Medulla oblongata (tissue), 1 donor: ENCODE results near the gene CLINT1.

Experiments
- DNase-seq: peaks from one replicate; pipeline ENCODE4 v3.0.0-alpha.2; 2015; ENCODE audit errors: extremely low spot score

CLINT1 gene

DNA sequence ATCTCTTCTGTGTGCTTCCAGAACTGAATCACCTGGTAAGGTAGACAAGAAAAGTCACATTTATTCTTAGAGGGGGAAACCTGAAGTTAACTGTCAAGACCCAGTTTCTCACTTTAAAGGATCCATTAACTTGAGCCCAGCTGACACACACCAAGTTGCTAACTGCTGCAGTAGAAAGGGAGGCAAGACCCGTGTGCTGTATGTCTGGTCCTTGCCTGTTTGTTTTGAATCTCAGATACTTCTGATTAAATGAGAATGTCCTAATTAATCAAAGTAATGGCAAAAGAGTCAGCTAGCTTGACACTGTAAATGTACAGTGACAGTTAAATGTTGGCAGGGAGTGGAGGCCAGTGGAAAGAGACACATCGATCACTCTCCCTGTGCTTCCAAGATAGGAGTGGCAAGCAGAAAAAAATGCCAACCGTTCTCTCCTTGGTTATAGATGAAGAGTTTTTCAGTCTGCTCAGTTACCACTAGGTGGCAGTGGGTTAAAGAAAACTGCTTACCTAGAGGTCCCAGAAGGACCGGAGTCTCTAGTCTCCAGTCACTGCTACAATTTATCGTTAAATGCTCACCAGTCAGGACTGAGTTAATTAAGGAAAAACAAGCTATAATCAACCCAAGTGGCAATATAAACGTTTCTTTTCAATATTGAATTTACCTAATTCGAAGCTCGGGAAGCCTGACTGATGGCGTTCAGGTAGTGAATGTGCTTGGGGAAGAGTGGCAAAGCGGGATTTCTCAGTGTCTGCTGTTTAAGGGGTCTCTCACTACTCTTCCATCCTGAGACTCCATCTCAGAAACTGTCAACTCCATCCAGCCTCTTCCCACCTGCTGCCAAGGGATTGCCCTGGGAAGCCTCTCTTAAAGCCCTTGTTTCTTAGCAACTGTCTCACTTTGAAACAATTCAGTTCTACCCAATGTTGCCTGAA lies 97.0 kb downstream of the CLINT1 start:
- peak; percentile 69 for DNase-seq

DNA sequence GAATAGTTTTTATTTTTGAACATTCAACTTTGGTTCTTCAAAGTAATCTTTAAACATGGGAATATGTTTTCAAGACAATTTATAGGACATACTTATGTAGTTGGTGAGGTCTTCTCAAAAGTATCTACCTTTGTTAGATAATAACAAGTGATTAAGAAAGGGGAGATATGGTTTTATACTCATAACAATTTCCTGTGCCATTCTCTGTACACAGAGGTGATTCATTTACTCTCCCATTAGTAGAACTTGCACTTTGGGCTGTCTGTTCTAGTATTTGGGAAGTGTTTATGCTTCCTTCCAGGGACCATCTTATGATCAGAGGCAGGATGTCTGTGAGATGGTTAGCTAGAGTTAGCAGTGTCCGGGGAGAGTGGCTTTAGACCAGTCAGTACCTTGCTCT lies 100.2 kb downstream of the CLINT1 start:
- no peak for DNase-seq

GRCh38 chr5:157756122-157756521 lies 102.8 kb downstream of the CLINT1 start:
- DNase-seq, result no peak

DNA sequence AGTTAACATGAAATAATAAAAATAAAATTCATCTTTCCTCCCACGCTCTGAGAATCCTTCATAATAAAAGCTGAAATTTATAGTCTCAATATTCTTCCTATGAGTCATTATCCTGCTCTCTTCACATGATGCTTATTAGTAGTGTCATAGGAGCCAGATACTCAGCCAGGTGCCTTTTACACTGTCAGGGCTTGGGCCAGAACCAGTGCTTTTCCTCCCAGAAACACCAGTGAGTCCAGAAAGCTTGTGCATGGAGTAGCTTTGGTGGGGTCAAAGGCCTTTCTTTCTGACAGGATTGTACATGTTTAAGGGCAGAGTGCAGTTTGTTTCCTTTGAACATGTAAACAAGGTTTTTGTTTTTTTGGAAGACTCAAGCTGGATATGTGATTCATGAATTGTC lies 108.6 kb downstream of the CLINT1 start:
- no peak for DNase-seq

GRCh38 chr5:157749462-157749799 lies 109.5 kb downstream of the CLINT1 start:
- no peak for DNase-seq

DNA sequence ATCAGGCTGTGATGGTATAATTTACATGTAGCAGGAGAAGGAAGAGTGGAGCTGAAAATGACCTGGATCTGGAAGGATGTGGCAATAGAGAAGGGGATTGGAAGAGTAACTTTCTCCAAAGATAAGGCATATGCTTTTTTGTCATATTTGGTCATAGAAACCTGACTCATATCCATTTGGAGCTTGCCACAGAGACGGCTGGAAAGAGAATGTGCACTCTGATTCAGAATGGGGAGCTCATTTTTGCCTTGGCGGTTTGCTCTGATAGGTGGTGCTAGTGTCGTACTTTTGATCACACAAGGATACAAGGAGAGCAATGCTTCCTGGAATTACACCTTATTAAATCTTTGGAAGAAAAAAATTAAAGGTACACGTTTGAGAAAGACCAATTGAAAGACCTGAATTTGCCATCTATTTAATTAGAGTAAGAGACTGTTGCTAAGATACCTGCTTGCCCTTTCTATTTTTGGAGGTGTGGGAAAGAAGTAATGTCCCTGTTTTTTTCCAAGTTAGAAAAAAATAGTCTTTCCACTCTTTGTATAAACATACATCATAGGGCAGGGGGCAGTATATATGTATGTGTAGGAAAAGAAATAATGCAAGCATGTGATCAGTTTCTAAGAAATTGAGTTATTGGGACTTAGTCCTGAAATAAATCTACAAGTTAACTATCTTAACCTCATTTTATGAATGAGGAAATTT lies 110.0 kb downstream of the CLINT1 start:
- no peak for DNase-seq

- no peak for DNase-seq
These were observed 110.9 kb downstream of the CLINT1 start for GRCh38 chr5:157747766-157748700.

GRCh38 chr5:157747173-157747740 lies 111.7 kb downstream of the CLINT1 start:
- DNase-seq, result no peak

DNA sequence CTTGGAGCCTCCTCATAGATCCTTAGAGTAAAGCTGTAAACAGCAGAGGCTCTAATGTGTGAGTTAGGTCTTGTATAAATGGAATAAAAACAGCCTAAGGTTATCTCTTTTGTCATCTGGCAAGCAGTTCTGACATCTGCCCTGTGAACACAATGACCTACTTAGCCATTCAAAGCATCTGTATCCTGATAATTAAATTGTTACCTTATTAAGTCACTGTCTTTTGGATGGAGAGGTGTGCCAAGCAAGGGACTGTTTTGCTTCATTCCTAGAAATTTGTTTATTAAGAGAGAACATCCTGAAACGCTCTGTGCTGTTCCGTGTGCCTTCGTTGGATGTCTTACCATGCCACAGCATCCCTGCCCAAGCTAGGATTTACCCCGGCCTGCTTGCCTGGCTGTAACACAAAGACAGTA lies 113.9 kb downstream of the CLINT1 start:
- DNase-seq, result no peak

GRCh38 chr5:157744051-157745011 lies 114.6 kb downstream of the CLINT1 start:
- DNase-seq, result no peak

DNA sequence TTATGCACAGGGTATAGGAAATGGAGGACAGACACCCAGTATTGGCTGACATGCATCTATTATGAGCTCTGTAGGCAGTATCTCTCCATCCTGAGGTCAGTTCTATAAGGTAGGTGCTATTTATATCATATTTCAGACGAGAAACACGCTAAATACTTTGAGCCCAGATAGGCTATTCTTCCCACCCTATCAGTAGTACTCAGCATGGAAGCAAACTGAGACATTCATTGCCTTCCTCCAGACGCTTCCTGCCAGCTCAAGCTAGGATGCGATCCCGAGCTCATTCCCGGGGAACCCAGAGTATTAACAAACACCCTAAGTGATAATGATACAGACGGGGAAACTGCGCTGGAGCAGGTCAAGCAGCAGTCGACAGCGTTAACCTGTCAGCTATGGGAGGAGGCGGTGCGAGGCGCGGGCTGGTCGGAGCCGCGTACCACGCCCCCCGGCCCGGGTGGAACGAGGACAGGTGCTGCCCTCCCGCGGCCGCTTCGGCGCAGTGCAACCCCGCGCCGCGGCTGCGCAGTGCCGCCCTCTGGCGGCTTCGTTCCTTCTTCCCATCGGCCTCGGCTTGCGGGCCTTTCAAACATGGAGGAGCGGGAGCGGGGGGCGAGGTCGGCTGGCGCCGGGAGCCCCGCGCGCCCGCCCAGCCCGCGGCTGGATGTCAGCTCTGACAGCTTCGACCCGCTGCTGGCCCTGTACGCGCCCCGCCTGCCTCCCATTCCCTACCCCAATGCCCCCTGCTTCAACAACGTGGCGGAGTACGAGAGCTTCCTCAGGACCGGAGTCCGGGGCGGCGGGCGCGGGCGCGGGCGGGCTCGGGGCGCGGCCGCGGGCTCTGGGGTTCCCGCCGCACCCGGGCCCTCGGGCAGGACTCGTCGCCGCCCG lies 115.5 kb downstream of the CLINT1 start, which contains the start of gene LSM11:
Gene LSM11, plus strand, starts transcription at position 550 of the 888 bp plus-strand sequence. Its CDS starts 39 bp downstream, at position 589.
- DNase-seq, result peak; percentile 90

- DNase-seq, result no peak
These were observed 117.8 kb downstream of the CLINT1 start for GRCh38 chr5:157741131-157741530.

DNA sequence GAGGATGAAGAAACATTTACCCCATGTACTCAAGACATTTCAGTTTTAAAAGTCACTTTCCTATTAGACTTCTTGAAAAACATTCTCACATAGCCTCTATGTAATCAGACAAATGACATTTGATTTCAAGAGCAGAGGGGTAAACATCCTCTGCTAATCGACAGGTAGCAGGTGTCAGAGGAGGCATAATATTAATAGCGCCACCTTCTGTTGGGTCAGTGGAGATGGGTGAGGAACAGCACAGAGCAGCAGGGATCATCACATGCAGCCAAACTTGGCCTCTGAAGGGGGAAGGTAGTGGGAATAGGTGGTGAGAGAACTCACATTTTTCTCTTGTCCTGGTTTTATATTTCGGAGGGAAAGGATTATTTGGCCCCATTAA lies 118.7 kb downstream of the CLINT1 start:
- DNase-seq, result no peak

- no peak for DNase-seq
These were observed 119.3 kb downstream of the CLINT1 start for GRCh38 chr5:157739388-157740228.

GRCh38 chr5:157735991-157736390 lies 123.0 kb downstream of the CLINT1 start:
- no peak for DNase-seq
